GM21619 (cell line): ENCODE data around the gene BAZ2B.
"Not testable (repeated sequence)": the region's sequence is repeated elsewhere in the genome, so short reads cannot be mapped to it uniquely, and the experiment has no call there.

Experiments
- ATAC-seq: cut with Tn5 transposase; IDR thresholded peaks from one replicate; pipeline ENCODE4 v1.9.1; 2021; ENCODE audit not compliant: unreplicated experiment

BAZ2B gene

GRCh38 chr2:159438720-159439353, 177.5 kb downstream of the BAZ2B start:
- ATAC-seq, result no peak

DNA sequence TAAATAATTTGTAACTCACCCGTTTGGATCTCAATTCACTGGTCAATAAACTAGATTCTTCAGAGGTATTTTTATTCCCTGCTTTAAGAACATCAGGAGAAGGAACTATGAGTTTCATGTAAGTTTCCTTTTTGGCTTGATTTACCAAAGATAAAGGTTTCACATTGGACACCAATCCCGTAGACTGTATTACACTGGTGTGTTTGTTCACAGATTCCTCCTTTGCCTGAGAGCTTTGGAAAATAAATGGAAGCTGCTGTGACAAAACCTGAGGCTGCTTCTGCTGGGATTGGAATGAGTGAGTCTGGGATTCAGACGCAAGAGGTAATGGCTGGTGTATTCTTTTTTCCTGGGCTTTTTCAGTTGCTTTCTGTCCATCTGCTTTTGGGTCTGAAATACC, 178.1 kb downstream of the BAZ2B start:
- no peak for ATAC-seq

DNA sequence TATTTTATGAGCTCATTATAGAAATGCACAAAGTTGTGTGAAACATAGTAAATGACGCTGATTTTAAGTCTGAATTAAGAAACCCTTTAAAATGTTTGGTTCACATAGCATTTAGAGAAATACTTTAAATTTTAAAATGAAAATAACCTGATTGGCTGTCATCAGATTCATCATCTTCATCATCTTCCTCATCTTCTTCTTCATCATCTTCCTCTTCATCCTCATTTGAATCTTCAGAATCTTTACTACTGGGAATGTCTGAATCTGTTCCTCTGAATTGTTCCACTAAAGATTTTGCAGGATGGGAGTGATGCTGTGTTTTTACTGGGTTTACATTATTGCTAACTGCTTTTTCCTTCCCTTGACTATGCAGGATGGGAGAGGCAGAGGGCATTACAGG, 183.7 kb downstream of the BAZ2B start:
- ATAC-seq, result no peak

DNA sequence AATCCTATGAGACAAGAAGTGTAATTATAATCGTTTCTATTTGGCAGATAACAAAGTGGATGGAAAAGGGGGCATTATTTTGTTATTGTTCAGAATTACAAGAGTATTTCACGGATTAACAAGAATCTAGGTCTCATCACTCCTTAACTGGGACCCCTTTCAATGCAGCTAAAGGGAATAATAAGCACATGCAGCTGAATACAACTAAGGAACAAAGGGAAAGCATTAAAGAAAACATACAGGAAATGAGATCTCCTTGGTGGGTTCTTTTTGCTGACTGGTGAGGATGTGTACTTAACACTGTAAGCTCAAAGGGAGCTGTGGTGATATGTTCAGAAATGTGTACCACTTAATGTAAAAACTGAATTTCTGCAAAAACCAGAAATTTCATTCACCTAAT, 189.3 kb downstream of the BAZ2B start:
- no peak for ATAC-seq

DNA sequence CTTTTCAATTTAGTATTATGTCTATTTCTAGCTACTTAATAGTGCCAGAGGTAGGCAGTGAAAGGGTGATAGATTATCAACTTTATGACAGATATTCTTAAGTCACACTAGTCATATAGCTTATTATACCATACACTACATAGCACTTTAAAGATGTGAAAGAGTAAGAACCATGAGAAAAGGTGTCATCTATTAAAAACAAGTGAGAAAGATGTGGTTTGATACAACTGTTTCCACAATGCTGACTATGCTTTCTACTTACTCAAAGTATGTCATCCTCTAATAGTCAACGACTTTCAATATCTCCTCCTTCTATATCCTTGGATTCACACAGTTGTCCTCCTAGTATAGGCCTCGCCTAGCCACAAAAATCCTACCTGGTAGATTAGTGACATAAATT, 196.9 kb downstream of the BAZ2B start:
- ATAC-seq, result no peak

DNA sequence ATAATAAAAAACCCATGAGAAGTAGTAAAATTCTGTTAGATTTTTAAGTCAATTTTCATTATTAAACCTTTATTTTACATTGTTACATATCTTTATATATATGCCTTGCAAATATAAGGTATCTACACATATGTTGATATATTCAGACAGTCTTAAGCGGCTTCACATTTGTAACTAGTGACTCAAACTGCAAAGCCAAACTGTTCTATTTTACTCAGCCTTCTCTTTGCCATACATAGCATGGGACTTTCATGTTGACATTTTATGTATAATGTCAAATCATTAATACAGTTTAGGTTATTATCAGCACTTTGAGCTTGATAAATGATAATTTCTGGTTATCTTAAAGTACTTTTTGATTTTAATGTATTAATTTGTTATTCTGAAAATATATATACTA, 204.9 kb downstream of the BAZ2B start:
- ATAC-seq, result no peak

GRCh38 chr2:159410276-159410675, 206.1 kb downstream of the BAZ2B start:
- ATAC-seq, result no peak

GRCh38 chr2:159409116-159409800, 207.1 kb downstream of the BAZ2B start:
- ATAC-seq, result no peak

GRCh38 chr2:159402790-159403189, 213.6 kb downstream of the BAZ2B start:
- no peak for ATAC-seq

DNA sequence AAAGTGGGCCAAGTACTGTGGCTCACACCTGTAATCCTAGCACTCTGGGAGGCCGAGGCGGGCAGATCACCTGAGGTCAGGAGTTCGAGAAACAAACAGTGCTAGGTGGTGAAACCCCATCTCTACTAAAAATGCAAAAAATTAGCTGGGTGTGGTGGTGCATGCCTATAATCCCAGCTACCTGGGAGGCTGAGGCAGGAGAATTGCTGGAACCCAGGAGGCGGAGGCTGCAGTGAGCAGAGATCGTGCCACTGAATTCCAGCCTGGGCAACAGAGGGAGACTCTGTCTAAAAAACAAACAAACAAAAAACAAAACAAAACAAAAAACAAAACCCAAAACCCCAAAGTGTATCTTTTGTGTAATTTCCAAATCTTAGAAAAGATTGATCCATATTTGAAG, 214.2 kb downstream of the BAZ2B start:
- not testable (repeated sequence) for ATAC-seq

DNA sequence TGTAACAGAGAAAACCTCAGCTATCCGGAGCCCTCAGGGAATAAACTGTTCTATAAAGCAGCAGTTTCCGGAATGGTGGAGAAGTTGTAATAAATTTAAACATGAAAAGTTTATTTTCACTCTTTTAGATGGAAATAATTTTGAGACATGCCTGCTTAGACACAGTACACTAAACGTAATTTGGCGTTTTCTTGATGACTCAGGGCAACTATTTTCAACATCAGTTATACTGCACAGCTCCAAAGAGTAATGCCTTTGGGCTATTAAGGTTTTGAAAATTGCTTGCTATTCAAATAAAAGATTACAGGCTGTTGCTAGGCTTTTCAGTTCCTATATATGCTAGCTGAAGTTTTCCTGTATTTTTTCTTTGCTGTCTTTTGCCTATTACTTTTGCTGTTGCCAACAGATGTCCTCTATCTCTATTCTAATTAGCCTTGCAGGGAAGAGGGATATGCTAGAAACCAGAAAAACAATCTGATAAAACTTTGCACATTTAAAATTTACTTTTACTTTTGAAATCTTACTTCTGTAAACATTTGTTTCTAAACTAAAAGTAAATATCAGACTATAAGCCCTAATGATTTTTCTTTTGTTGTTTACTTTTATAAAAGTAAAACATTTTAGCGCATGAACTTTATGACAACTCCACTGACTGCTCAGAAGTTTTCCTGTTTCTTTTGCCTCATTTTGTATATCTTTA, 216.5 kb downstream of the BAZ2B start:
- no peak for ATAC-seq

DNA sequence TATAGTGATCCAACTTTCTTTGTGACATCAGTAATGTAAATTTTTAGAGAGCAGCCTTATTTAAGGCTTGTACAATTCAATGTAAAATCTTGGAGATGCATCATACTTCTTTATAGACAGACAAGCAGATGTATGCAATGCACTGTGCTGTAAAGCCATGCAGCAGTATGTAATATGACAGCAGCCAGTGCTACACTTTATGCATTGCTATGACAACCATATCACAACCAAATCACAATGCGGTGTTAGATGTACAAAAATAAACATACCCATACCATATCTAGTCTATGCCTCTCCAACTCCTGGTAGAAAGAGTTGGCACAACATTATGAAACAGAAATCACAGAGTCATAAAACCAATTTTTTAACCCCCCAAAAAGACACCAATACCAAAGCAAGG, 219.5 kb downstream of the BAZ2B start:
- no peak for ATAC-seq

DNA sequence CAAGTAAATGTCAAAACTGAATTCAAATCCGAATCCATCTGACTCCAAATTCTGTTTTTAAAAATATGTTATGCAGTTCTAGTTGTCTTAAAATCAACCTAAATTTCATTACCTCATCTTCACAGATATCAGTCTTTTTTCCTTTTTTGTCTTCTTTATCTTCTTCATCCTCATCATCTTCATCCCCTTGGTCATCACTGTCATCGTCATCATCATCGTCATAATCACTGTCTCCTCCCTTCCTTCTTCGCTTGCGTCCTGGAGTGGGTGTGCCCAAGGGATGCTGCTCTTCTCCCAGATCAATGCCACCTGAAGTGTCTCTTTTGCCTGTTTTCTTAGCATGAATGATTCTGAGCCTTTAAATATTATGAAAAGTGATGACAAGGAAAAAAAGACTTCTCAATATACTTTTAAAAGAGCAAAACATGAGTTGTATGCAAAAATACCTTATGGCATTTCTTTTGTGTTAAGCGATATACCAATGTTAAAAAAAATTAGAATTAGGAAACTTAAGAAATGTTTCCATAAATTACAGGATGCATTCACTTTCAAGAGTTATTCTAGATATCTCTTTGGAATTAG, 233.8 kb downstream of the BAZ2B start:
- ATAC-seq, result no peak

DNA sequence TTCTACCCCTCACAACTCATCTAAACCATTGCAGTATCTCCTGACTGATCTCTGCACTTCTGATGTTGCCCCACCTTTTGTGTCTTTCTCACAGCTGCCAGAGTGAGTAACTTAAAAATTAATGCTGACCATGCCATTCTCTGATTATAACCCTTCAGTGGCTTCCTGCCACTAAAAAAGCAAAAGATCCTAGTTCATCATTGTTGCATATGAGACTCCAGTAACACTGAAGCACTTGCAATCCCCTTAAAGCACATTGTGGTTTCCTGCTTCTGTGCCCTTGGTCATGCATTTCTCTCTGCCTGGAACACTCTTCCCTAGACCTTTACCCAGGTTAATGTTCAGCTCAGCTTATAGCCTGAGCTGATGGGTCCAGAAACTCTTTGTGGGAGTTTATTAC, 234.8 kb downstream of the BAZ2B start:
- peak; percentile 90 for ATAC-seq

DNA sequence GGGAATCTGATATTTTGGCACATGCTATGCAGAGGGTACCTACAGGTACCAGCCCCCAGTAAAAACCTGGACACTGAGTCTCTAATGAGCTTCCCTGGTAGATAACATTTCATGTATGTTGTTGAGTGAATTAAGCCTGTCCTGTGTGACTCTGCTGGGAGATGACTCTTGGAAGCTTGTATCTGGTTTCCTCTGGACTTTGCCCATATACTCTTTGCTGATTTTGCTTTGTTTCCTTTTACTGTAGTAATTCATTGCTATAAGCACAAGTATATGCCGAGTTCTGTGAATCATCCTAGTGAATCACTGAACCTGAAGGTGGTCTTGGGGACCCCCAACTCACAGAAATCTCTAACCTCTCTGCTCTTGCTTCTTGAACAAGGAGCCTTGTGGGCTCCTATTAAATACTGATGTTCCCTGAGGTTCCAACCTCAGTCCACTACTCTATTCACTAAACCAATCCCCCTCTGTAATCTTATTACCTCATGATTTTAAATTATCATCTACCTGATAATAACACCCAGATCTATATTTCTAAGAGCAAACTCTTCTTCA, 235.6 kb downstream of the BAZ2B start:
- no peak for ATAC-seq

- no peak for ATAC-seq
Observed at GRCh38 chr2:159379181-159379580, 237.2 kb downstream of the BAZ2B start.

DNA sequence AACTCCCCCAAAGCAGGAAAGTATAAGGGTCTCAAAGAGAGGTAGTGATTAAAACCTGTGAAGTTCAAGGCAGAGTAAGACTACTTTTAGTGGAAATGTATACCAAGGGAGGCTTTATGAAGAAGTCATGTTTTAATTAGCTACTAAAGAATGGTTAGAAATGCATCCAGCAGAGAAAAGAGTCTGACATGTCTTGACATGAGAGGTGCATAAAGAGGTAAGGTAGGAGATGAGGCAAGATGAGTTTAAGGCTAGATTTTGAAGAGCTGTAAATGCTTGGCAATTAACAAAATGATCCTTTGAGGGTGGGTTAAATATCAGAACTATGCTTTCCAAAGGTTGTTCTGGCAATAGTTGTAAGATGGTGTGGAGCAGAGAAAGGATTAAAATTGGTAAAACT, 241.1 kb downstream of the BAZ2B start:
- no peak for ATAC-seq

DNA sequence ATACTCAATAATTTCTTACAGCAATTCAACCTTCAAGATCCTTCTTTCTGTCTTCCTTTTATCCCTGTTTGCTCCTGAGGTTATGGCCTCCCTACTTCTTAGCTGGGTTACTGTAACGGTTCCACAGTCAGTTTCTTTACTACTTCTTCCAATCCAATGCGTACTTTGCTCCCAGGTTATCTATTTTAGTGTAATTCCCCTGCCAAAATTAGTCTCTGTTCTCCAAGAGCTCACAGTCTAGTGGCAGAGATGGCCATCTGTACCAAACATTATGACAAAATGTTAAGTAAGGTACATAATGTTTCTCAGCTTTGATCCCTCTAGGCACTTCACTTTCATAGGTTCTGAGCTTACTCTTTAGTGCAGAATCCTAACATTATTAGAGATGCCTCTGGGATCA, 244.8 kb downstream of the BAZ2B start:
- no peak for ATAC-seq

DNA sequence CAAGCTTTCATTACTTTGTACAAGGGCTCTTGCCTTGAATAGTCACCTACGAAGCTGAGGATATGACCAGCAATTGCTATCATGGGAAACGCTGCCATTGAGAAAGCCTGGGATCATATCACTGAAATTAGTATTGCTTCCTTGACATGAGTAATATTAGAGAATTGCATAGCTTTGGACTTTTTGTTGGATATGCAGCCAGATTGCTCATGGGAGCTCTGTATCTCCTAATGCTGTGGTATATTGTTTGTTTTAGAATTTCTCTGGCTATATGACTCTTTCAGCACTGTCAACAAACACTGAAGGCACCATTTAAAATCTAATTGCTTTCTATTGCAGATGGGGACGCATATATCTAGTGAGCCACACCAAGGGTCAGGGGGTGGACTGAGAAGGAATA, 249.8 kb downstream of the BAZ2B start:
- no peak for ATAC-seq

- peak; percentile 69 for ATAC-seq
Observed at GRCh38 chr2:159362816-159363251, 253.5 kb downstream of the BAZ2B start.

DNA sequence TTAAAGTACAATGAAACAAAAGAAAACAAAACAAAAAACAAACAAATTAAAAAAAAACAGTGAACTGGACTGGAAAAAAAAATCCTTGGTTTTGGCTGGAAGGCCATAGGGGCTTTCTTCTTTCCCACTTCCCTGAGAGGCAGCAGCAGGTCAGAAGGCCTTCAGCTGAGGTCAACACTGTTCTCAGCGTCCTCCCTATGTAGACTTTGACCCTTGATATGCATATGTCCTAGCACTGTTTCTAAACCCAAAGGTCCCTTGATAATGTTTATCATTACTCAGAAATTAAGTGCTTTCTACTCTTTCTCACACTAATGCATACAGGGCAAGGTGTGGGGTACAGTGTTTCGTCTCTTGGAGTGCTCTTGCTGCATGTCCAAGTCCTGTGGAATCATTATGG, 254.3 kb downstream of the BAZ2B start:
- no peak for ATAC-seq

- not testable (repeated sequence) for ATAC-seq
Observed at GRCh38 chr2:159361603-159362002, 254.7 kb downstream of the BAZ2B start.
